ENCODE data around the gene SLC24A4.

The SLC24A4 gene

DNA sequence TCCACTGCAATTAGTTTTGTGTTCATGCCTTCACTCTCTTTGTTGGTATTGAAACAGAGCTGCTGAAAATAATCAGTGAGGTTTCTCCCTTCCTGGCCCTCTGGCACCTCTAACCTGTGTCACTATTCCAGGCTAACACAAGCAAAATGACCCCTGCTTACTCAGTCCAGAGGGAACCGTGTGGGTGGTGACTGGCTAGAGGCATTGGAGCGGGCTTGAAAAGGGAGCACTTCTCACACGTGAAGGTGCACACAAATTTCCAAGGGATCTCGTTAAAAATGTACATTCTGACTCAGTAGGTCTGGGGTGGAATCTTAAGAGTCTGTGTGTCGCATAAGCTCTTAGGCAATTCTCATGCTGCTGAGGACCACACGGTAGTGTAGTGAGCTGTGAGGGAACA lies 1.3 kb upstream of the SLC24A4 start:
- no peak for DNase-seq (ENCODE audit: low read depth)
- no peaks in the 10 kb centered on the region for H3K36me3 ChIP-seq (ENCODE audit: control insufficient read depth, insufficient read depth, low read length, severe bottlenecking)
- H3K27me3 ChIP-seq (replicated peaks; ENCODE audit: control insufficient read depth, insufficient read depth, low read length): peaks cover 34% of the 10 kb centered on the region
- peaks cover 11% of the 10 kb centered on the region for H3K4me1 ChIP-seq (ENCODE audit: control insufficient read depth, insufficient read depth, low read length)
- no peak overlapping the region for H3K4me3 ChIP-seq (ENCODE audit: low read length)
- no peaks in the 10 kb centered on the region for H3K9me3 ChIP-seq (ENCODE audit: control insufficient read depth, low read length)
- no peak overlapping the region for H3K9ac ChIP-seq (ENCODE audit: low read length)

DNA sequence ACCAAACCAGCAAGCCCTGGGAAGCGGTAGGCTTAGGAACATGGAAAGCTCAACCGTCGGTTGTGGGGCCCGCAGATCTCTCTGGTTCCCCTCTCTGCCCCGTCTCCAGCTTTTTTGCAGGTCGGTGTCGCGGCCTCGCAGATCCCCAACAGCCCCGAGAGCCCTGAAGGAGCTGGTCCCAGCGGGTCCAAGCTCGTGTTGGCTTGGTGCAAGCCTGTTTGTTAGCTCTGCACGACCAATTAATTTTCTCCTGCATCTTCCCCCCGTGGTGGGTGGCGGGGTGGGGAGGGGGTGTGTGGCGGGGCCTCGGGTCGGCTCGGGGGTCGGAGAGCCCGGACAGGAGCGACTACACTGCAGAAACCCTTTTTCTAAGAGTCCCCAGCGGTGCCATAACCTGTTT lies 449 bp upstream of the SLC24A4 start:
- Histone ChIP-seq H3K4me3 (ENCODE audit: low read length) (no peak overlapping the region), H3K4me1 (ENCODE audit: control insufficient read depth, insufficient read depth, low read length) (peaks cover 8% of the 10 kb centered on the region), H3K27me3 (replicated peaks; ENCODE audit: control insufficient read depth, insufficient read depth, low read length) (peaks cover 42% of the 10 kb centered on the region), H3K9ac (ENCODE audit: low read length) (no peak overlapping the region), H3K36me3 (ENCODE audit: control insufficient read depth, insufficient read depth, low read length, severe bottlenecking) (no peaks in the 10 kb centered on the region), H3K9me3 (ENCODE audit: control insufficient read depth, low read length) (no peaks in the 10 kb centered on the region)
- no peak for DNase-seq (ENCODE audit: low read depth)

DNA sequence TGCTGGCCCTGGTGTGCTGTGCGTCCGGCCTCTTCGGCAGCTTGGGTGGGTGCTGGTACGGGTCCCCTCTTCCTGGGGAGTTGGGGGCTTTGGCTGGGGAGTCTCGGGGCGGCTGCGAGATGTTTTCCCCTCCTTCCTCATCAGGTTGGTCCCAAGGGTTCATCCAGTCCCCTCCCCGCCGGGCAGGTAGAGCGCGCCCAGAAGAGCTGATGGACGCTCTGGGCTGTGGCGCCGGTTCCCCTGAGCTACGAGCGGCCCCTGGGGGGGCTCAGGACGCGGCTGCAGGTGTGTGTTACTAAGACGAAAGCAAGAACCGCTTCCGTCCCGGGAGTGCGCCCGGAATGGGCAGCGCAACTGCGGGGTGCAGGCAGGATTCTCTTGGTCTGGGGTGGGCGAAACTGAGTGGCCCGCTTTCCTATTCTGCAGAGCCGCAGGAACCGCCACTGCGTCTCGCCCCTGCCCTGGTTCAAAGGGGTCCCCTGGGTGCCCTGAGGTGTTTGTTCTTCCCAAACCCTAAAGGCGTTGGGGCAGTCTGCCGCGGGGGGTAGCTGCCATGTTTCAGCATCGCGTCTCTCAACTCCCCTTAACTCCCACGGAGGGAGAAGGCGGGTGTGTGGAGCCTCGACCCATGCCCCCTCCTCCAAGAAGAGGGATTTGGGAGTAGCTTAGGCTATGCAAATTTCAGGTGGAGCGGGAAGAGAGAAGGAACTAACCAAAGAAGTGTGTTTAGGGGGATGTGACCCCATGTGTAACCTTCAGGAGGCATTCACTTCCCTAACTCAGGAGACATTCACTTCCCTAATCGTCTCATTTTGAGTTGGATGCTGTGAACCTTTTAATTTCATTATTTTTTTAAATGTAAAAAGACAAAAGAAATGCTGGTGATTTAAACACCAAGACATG lies 1.2 kb downstream of the SLC24A4 start:
- H3K36me3 ChIP-seq (ENCODE audit: control insufficient read depth, insufficient read depth, low read length, severe bottlenecking): no peaks in the 10 kb centered on the region
- H3K27me3 ChIP-seq (replicated peaks; ENCODE audit: control insufficient read depth, insufficient read depth, low read length): peaks cover 55% of the 10 kb centered on the region
- H3K4me1 ChIP-seq (ENCODE audit: control insufficient read depth, insufficient read depth, low read length): no peaks in the 10 kb centered on the region
- DNase-seq (ENCODE audit: low read depth): no peak
- H3K4me3 ChIP-seq (ENCODE audit: low read length): peak overlapping the region; percentile 53
- no peak overlapping the region for H3K9ac ChIP-seq (ENCODE audit: low read length)
- no peaks in the 10 kb centered on the region for H3K9me3 ChIP-seq (ENCODE audit: control insufficient read depth, low read length)

DNA sequence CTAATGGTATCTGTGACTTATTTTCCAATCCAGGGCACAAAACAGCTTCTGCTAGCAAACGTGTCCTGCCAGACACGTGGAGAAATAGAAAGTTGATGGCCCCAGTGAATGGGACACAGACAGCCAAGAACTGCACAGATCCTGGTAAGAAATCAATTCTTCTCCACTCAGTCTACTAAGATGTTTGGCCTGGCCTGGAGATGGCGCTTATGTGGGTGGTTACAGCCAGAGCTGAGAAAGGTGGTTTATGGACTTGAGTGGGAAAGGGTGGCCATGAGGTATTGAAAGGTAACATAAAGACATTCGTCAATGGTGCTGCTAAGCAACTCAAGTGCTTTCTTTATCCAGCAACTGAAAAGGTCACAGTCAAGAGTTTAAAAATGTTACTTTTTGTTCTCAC lies 2.9 kb downstream of the SLC24A4 start:
- Histone ChIP-seq H3K9me3 (ENCODE audit: control insufficient read depth, low read length) (no peaks in the 10 kb centered on the region), H3K4me1 (ENCODE audit: control insufficient read depth, insufficient read depth, low read length) (no peaks in the 10 kb centered on the region), H3K36me3 (ENCODE audit: control insufficient read depth, insufficient read depth, low read length, severe bottlenecking) (no peaks in the 10 kb centered on the region), H3K27me3 (replicated peaks; ENCODE audit: control insufficient read depth, insufficient read depth, low read length) (peaks cover 54% of the 10 kb centered on the region), H3K9ac (ENCODE audit: low read length) (no peak overlapping the region), H3K4me3 (ENCODE audit: low read length) (no peak overlapping the region)
- no peak for DNase-seq (ENCODE audit: low read depth)

DNA sequence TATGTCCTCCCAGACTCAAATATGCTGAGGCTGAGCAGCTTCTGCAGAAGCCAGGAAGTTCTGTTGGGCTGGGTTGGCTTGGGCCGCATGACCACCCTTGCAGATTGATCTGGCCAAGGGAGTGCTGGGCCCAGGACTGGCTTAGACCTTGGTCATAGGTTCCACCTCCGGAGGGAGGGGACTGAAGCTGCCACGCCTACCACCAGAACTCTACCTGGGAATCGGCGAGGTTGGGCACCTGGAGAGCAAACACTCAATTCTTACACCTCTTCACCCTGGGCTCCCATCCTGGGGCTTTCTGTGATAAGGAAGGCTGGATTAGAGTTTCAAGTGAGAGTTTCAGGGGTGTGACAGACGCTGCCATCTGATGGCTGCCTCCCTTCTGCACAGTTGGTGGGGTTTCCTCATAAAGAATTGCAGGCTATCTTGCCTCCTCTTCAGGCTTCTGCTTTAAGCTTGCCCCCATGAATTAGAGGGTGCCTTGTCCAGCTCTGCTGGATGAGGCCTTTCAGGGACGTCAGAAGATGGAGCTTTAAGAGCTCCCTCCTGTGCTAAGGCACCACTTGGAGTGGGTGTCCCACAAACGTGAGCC lies 5.8 kb downstream of the SLC24A4 start:
- Histone ChIP-seq H3K27me3 (replicated peaks; ENCODE audit: control insufficient read depth, insufficient read depth, low read length) (peaks cover 52% of the 10 kb centered on the region), H3K9ac (ENCODE audit: low read length) (no peak overlapping the region), H3K36me3 (ENCODE audit: control insufficient read depth, insufficient read depth, low read length, severe bottlenecking) (no peaks in the 10 kb centered on the region), H3K9me3 (ENCODE audit: control insufficient read depth, low read length) (no peaks in the 10 kb centered on the region), H3K4me1 (ENCODE audit: control insufficient read depth, insufficient read depth, low read length) (no peaks in the 10 kb centered on the region), H3K4me3 (ENCODE audit: low read length) (no peak overlapping the region)
- no peak for DNase-seq (ENCODE audit: low read depth)

DNA sequence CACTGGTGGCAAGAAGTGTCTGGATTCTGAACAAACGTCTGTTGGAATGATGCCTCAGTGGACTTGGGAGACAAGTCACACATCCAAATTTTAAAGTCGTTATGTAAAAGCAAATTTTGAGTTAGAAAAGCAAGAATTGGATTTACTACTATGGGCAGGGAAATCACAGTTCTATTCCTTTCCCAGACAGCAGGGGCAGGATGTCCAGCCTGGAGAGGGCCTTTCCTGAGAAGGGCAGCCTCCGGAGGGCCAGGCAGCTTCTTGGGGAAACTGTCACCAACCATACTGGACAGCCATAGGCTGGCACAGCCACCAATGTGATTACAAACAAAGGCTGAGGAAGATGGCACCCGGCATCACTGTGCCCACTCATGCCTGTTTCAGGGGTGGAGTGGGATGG lies 11.1 kb downstream of the SLC24A4 start:
- Histone ChIP-seq H3K9ac (ENCODE audit: low read length) (no peak overlapping the region), H3K4me1 (ENCODE audit: control insufficient read depth, insufficient read depth, low read length) (no peaks in the 10 kb centered on the region), H3K9me3 (ENCODE audit: control insufficient read depth, low read length) (no peaks in the 10 kb centered on the region), H3K36me3 (ENCODE audit: control insufficient read depth, insufficient read depth, low read length, severe bottlenecking) (no peaks in the 10 kb centered on the region), H3K4me3 (ENCODE audit: low read length) (no peak overlapping the region), H3K27me3 (replicated peaks; ENCODE audit: control insufficient read depth, insufficient read depth, low read length) (peaks cover 25% of the 10 kb centered on the region)
- no peak for DNase-seq (ENCODE audit: low read depth)

DNA sequence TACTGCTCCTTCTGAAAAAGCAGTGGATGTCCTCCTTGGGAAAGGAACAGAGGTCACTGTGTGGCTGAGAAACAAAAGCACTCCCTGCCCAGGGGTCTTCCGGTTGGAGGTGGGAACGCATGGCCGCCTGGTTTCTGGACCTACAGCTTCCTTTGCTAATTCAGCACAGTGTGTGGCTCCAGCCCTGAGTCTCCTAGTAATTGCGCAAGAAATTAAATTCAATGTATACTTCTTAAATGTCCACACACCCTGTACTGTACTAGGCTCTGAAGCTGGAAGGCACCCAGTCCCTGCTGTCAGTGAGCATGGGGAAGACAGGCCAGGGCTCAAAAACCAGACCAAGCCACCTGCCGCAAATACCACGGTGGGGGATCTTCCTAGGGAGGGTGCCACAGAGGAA lies 13.4 kb downstream of the SLC24A4 start:
- Histone ChIP-seq H3K9ac (ENCODE audit: low read length) (no peak overlapping the region), H3K27me3 (replicated peaks; ENCODE audit: control insufficient read depth, insufficient read depth, low read length) (peaks cover 42% of the 10 kb centered on the region), H3K4me1 (ENCODE audit: control insufficient read depth, insufficient read depth, low read length) (no peaks in the 10 kb centered on the region), H3K9me3 (ENCODE audit: control insufficient read depth, low read length) (no peaks in the 10 kb centered on the region), H3K4me3 (ENCODE audit: low read length) (no peak overlapping the region), H3K36me3 (ENCODE audit: control insufficient read depth, insufficient read depth, low read length, severe bottlenecking) (no peaks in the 10 kb centered on the region)
- DNase-seq (ENCODE audit: low read depth): no peak

DNA sequence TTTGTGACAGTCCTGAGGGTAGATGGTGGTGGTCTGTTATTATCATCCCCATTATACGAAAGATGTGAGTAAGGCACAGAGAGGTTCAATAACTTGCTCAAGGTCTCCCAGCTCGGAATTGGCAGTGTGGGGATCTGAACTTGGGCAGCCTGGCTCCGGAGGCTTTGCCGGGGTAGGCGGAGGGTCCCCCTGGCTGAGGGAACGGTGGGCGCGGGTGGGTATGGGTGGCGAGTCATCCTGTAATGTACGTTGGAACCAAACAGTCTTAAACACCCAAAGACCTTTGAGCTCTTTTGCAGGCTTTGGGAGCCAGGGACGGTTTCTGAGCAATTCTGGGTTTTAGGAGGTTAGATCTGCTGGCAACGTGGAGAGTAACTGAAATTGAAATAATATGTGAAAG lies 16.5 kb downstream of the SLC24A4 start:
- no peaks in the 10 kb centered on the region for H3K4me1 ChIP-seq (ENCODE audit: control insufficient read depth, insufficient read depth, low read length)
- no peaks in the 10 kb centered on the region for H3K36me3 ChIP-seq (ENCODE audit: control insufficient read depth, insufficient read depth, low read length, severe bottlenecking)
- H3K4me3 ChIP-seq (ENCODE audit: low read length): no peak overlapping the region
- H3K27me3 ChIP-seq (replicated peaks; ENCODE audit: control insufficient read depth, insufficient read depth, low read length): peaks cover 61% of the 10 kb centered on the region
- H3K9ac ChIP-seq (ENCODE audit: low read length): no peak overlapping the region
- H3K9me3 ChIP-seq (ENCODE audit: control insufficient read depth, low read length): peaks cover 6% of the 10 kb centered on the region
- DNase-seq (ENCODE audit: low read depth): no peak

DNA sequence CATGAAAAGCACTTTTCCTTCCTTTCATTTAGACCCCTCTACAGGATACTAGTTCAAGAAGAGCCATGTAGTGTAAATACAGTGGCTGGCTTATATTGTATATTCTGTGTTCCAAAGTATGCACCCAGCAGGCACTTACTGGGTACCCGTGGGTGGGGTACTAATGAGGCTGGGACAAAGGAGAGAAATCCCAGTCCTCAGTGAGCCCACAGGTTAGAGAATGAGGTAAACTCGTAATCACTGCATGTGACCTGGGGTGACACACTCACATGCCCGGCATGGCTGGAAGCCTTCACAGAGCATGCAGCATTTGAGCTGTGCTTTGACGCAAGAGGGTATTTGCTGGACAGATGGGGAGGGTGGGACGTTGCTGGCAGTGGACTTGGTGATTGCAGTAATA lies 17.1 kb downstream of the SLC24A4 start:
- peaks cover 68% of the 10 kb centered on the region for H3K27me3 ChIP-seq (replicated peaks; ENCODE audit: control insufficient read depth, insufficient read depth, low read length)
- H3K36me3 ChIP-seq (ENCODE audit: control insufficient read depth, insufficient read depth, low read length, severe bottlenecking): no peaks in the 10 kb centered on the region
- DNase-seq (ENCODE audit: low read depth): no peak
- peaks cover 8% of the 10 kb centered on the region for H3K9me3 ChIP-seq (ENCODE audit: control insufficient read depth, low read length)
- H3K4me1 ChIP-seq (ENCODE audit: control insufficient read depth, insufficient read depth, low read length): no peaks in the 10 kb centered on the region
- H3K9ac ChIP-seq (ENCODE audit: low read length): no peak overlapping the region
- no peak overlapping the region for H3K4me3 ChIP-seq (ENCODE audit: low read length)

DNA sequence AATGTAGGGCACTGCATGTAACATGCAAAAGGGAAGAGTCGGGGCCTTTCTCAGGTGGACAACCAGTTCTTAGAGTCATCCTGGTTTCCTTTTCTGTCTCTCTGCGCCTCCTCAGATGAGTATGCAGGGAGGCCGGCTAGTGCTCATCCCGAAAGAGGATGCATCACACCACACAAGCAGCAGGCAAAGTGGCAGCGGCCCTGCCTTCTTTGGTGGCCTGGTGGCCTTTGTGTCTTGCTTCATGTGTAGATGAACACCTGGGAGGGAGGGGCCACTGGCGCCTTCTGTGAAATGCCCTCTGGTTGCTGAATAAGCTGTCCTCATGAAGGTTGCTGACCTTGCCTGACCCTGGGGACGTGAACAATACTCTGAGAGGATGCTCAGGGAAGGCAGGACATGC lies 18.0 kb downstream of the SLC24A4 start:
- no peak overlapping the region for H3K9ac ChIP-seq (ENCODE audit: low read length)
- DNase-seq (ENCODE audit: low read depth): no peak
- H3K36me3 ChIP-seq (ENCODE audit: control insufficient read depth, insufficient read depth, low read length, severe bottlenecking): no peaks in the 10 kb centered on the region
- no peaks in the 10 kb centered on the region for H3K4me1 ChIP-seq (ENCODE audit: control insufficient read depth, insufficient read depth, low read length)
- H3K27me3 ChIP-seq (replicated peaks; ENCODE audit: control insufficient read depth, insufficient read depth, low read length): peaks cover 70% of the 10 kb centered on the region
- H3K9me3 ChIP-seq (ENCODE audit: control insufficient read depth, low read length): peaks cover 8% of the 10 kb centered on the region
- H3K4me3 ChIP-seq (ENCODE audit: low read length): no peak overlapping the region

DNA sequence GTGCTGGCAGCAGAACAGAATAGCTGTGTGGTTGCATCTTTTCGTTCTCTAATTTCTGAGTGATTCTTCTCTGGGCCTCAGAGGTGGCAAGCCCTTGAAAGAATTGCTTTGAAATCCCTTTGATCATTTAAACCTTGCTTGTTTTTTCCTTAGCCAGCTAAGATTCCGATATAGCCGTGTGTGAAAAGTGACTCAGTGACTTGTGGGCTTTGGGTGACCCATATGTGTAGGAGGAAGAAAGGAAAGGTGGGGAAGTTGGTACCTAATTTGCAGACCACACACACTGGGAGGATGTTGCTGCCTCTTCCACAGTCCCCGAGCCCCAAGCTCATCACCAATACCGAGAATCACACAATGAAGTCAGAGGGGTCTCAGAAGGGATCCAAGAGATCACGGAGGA lies 18.8 kb downstream of the SLC24A4 start:
- Histone ChIP-seq H3K9ac (ENCODE audit: low read length) (no peak overlapping the region), H3K27me3 (replicated peaks; ENCODE audit: control insufficient read depth, insufficient read depth, low read length) (peaks cover 71% of the 10 kb centered on the region), H3K4me3 (ENCODE audit: low read length) (no peak overlapping the region), H3K36me3 (ENCODE audit: control insufficient read depth, insufficient read depth, low read length, severe bottlenecking) (no peaks in the 10 kb centered on the region), H3K4me1 (ENCODE audit: control insufficient read depth, insufficient read depth, low read length) (no peaks in the 10 kb centered on the region), H3K9me3 (ENCODE audit: control insufficient read depth, low read length) (peaks cover 8% of the 10 kb centered on the region)
- no peak for DNase-seq (ENCODE audit: low read depth)

Measured in adipocyte (in vitro differentiated cells).